Sigmoid colon (tissue), 7 donors: ENCODE results near the gene MTRF1L. TPM values are rescaled to one million over a fixed set of nuclear protein-coding genes. Genes with fewer than 3 reads are reported as not detected.

ENCODE experiments used
- DNase-seq: peaks from one replicate; pipeline ENCODE4 v3.0.0-alpha.2; 2019
- H3K27ac ChIP-seq, 4 donors: fragments of 200-600 bp; sonication (generic); one replicate each; pipeline ENCODE4 v1.5.1; 2016 to 2019; ENCODE audit warnings: mild to moderate bottlenecking in 1 of 4
- H3K27me3 ChIP-seq, 3 donors: fragments of 200-600 bp; sonication (generic); one replicate each; pipeline ENCODE4 v1.5.1; 2019; ENCODE audit warnings: mild to moderate bottlenecking in 1 of 3
- H3K36me3 ChIP-seq, 4 donors: fragments of 200-600 bp; sonication (generic); one replicate each; pipeline ENCODE4 v1.5.1; 2016 to 2019
- H3K4me1 ChIP-seq, 4 donors: fragments of 200-600 bp; sonication (generic); one replicate each; pipeline ENCODE4 v1.5.1; 2017 to 2019
- H3K4me3 ChIP-seq, 4 donors: fragments of 200-600 bp; sonication (generic); one replicate each; pipeline ENCODE4 v1.5.1; 2017 to 2019; ENCODE audit warnings: mild to moderate bottlenecking in 2 of 4, moderate library complexity in 1 of 4
- H3K9me3 ChIP-seq, 4 donors: fragments of 200-600 bp in 3 of 4; sonication (generic) in 3 of 4; one replicate each; pipeline versions ENCODE4 v1.5.1 to v1.6.1; 2013 to 2019
- CTCF ChIP-seq, 4 experiments: fragments of 450-650 bp in 3 of 4; fragments of 200-600 bp in 1 of 4; IDR thresholded peaks; one replicate each; pipeline ENCODE4 v1.5.1; 2016 to 2019; ENCODE audit warnings: antibody characterized with exemption in 4 of 4, mild to moderate bottlenecking in 3 of 4, moderate library complexity in 2 of 4
- EP300 ChIP-seq, 4 donors: sonication (generic); formaldehyde crosslinking; IDR thresholded peaks; one replicate each; pipeline ENCODE4 v1.6.1; 2017; ENCODE audit warnings: antibody characterized with exemption in 4 of 4
- POLR2A ChIP-seq, 2 donors: fragments of 450-650 bp; IDR thresholded peaks; one replicate each; pipeline ENCODE4 v1.6.1; 2016; ENCODE audit warnings: antibody characterized with exemption in 2 of 2, mild to moderate bottlenecking in 2 of 2, moderate library complexity in 2 of 2
- POLR2AphosphoS5 ChIP-seq, 4 donors: sonication (generic); formaldehyde crosslinking; IDR thresholded peaks; one replicate each; pipeline ENCODE4 v1.6.1; 2017; ENCODE audit warnings: antibody characterized with exemption in 4 of 4
- WGBS, 2 donors: extraction: QIAGEN DNeasy Blood & Tissue Kit; methylation state at CpG; one replicate each; pipeline ENCODE4 v1.1.7; 2013; 5-methylcytosine and 5-hydroxymethylcytosine counted together
- intact Hi-C: fragments of 100-400 bp; cut with DNase I; formaldehyde crosslinking; loops from one replicate; pipeline ENCODE4 v1.15.1; 2023
- polyA plus RNA-seq, 3 donors: library from polyadenylated mRNA; stranded (reverse); fragments of 200-250 nt; gene quantifications; one replicate each; pipeline ENCODE4 v1.2.3, GENCODE V29; 2013
- small RNA-seq, 3 donors: library from RNA; depleted of rRNA; stranded (forward); fragments of <200 nt; gene quantifications; one replicate each; pipeline ENCODE3, GENCODE V24; 2016
- total RNA-seq, 4 donors: library from RNA; depleted of rRNA; stranded (reverse); fragments of >200 nt; gene quantifications; one replicate each; pipeline ENCODE4 v1.1.0, GENCODE V29; 2016
- donor health status: healthy with polysubstance abuse.
- donor health status: Bipolar disorder and iron deficiency.
- donor health status: healthy.

The MTRF1L gene
- total and polyA plus RNA-seq, 7 donors, result 9.8 to 25.3 (median 19.9) TPM

DNA sequence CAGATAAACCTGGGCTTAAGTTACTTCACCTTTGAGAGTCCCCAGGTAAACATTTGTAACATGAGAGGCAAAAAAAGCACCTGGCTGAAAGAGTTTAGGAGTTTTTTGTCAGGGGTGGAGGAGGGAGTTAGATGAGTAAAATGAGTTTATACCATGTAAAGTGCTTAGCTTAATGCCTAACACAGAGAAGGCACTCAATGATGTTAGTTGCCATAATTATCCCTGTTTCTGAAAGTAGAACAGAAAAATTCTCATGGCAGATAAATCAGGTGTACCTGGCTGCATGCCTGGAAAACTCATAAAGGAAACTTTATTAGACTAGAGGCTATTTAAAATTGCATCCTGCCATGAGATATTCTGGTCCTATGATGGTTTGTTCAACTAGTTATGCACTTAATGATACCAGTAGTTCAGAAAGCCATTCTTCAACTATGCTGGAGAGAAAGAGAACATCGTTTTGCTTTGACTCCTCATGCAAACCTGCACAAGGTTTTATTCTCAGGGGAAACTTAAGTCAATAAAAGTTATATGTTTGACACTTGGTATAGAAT, 60.1 kb downstream of the MTRF1L start:
- Histone ChIP-seq H3K9me3 (no peaks in the 10 kb centered on the region), H3K4me1 (no peaks in the 10 kb centered on the region), H3K4me3 (no peak overlapping the region), H3K27ac (no peak overlapping the region), H3K27me3 (no peaks in the 10 kb centered on the region), H3K36me3 (no peaks in the 10 kb centered on the region)
- TF ChIP-seq EP300 (IDR thresholded peaks at IDR 0.05) (no peak), CTCF (IDR thresholded peaks at IDR 0.05) (no peak), POLR2A (IDR thresholded peaks at IDR 0.05) (no peak), POLR2AphosphoS5 (IDR thresholded peaks at IDR 0.05) (no peak)
- 55 to 77% methylated on average over 1 of the region's 1 CpG for WGBS, 2 donors
- intact Hi-C loops, result no loop called here
- DNase-seq, result no peak

DNA sequence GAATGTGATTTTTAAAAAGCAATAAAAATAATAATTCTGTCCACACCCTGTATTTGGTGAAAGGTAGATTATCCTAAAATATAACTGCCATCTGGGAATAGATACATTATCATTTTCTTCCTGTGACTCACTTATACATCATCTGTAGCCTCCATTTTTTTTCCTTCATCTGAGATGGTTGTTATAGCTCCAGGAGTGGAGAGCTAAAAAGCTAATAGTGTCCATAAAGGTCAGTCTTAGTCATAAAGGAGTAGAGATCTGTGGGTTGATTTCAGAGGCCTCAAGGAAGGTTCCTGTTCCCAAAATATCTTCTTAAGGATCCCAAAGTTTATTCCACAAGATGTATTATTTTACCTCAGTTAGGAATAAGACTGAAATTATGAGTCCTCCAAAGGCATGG, 60.8 kb downstream of the MTRF1L start:
- Histone ChIP-seq H3K27ac (no peak overlapping the region), H3K27me3 (no peaks in the 10 kb centered on the region), H3K9me3 (no peaks in the 10 kb centered on the region), H3K4me1 (no peaks in the 10 kb centered on the region), H3K4me3 (no peak overlapping the region), H3K36me3 (no peaks in the 10 kb centered on the region)
- intact Hi-C loops, result no loop called here
- no peak for DNase-seq
- TF ChIP-seq CTCF (IDR thresholded peaks at IDR 0.05) (no peak), POLR2AphosphoS5 (IDR thresholded peaks at IDR 0.05) (no peak), EP300 (IDR thresholded peaks at IDR 0.05) (no peak), POLR2A (IDR thresholded peaks at IDR 0.05) (no peak)

Small RNAs within 50 kb of the gene (small RNA-seq; reads per million reads assigned to genes)
- gene AL080276.1, result 0 reads per million in 3 donors

Other genes with a start within 250 kb of the MTRF1L start
- gene FBXO5, start 19.7 kb downstream of the MTRF1L start, total RNA-seq, result 1 to 10 TPM; 1.9 to 6.4 (median 2.7) TPM
- gene FBXO5, start 19.7 kb downstream of the MTRF1L start, polyA plus RNA-seq, result 1 to 10 TPM; 1.8 to 5.4 (median 3.7) TPM
- gene RGS17, start 128.6 kb upstream of the MTRF1L start, total RNA-seq, result 1 to 10 TPM in 1 of 4 donors, under 1 TPM in 3; 0.16 to 2.8 (median 0.56) TPM
- gene RGS17, start 128.6 kb upstream of the MTRF1L start, polyA plus RNA-seq, result under 1 TPM in 1 of 3 donors, not detected in 2; 0.17 TPM